Middle frontal gyrus (tissue), 1 donor: ENCODE measurements around the gene CDKL2.
"Not testable (repeated sequence)": the region's sequence is repeated elsewhere in the genome, so short reads cannot be mapped to it uniquely, and the experiment has no call there.

Experiments used
- DNase-seq: peaks from one replicate; pipeline ENCODE4 v3.0.0-alpha.2; 2015; ENCODE audit warnings: low spot score; ENCODE audit errors: extremely low spot score

The CDKL2 gene

DNA sequence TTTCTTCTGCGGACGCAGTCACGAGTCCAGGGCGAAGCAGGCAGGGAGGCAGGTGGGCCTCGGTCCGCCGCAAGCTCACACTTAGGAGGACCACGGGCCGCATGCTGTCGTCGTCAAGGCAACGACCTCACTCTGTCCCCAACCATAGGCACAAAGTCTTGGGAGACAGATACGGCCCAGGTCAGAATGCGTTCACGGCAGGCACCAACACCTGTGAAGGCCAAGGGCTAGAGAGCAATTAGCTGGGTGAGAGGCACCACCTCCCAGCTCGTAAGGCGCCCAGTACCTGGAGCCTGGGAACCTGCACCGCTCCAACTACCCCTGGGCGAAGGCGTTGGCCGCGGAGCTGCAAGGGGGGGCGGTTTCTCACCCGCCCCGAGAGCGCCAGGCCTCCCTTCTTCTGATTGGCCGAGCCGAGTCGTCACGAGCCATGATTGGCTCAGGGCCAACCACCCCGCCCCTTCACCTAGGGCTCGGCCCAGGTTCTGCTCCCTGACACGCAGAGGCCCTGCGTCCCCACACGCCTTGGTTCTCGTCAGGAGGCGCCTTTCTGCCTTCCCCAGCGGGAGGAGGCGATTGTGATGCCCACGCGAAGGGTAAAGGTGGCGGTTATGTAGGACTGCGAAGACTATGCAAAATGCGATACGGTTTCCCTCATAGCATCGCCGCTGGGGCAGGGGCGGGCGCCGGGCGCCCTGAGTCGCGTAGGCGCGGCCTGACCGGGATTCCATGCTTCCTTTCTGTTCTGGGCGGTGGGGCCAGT lies at the start of gene CDKL2:
Gene CDKL2 (minus strand): TSS at position 355 of the 763 bp plus-strand sequence. CDS start 4,540 bp downstream, outside the sequence.
- peak; percentile 61 for DNase-seq

DNA sequence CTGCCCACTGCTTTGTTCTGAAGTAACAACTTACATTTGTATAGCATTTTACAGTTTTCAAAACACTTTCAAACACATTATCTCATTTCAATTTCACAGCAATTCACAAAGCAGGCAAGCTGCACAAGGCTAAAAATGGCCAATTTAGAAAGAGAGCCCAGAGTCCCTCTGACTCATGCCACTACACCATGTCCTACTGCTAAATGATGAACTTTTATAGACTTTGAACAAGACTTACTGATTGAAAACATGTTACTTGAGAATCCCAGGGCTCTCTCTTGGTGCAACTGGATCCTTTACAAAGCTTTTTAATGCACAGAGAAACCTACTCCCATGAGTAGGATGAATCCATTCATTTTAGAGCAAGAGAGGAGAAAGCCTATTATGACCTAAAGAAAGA lies 48.6 kb upstream of the CDKL2 start:
- DNase-seq, result no peak

DNA sequence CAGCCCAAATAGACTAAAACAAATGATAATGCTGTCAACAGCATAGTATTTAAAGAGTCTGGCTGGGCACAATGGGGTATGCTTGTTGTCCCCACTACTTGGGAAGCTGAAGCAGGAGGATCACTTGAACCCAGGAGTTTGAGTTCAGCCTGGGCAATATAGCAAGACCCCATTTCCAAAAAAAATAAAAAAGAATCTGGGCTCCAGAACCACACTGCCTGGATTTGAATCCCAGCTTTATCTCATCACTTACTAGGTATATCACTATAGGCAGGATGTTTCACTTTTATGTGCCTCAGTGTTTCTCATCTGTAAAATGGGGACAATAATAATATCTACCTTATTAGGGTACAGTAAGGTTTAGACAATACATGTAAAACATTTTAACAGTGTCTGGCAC lies 48.1 kb upstream of the CDKL2 start:
- no peak for DNase-seq

GRCh38 chr4:75675004-75675531 lies 44.7 kb upstream of the CDKL2 start:
- DNase-seq, result no peak

GRCh38 chr4:75673959-75674328 lies 43.6 kb upstream of the CDKL2 start:
- no peak for DNase-seq

DNA sequence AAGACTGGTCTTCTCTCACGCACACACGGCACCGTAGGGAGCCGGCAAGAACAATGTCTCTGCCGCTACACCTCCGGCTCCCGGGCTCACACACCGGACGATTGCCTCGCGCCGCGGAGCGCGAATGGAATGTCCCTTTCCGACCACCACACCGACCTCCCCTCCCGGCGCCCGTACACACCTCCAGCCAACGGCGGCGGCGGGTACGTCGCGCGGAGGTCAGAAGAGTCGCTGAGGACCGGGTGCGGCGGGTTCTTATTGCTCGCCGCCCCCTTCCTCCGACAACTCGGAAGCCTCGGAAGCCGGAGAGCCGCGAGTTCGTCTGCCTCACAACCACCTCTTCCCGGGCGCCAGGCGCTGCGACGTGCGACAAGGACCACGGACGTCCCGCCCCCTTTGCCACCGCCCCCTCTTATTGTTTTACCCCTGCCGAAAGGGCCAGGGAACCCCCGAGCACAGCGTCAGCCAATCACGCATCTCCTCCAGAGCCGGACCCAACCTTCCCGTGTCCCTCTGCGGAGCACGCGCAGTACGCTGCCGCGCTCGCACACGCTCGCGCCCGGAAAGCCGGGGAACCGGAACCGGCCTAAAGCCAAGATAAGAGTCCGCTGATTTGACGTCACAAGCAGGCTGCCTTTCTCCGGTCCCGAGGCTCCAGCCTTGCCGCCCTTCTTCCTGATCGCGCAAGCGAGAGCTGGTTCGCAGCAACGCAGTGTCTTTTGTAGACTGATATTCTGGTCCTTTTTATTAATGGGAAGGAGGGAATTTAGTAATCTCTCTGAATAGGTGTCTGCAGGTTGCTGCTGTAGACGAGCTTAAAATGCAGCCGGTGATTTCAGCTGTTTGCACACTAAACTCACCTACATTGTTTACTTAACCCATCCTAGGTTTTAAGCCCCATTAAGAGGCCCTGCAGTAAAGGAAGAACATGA lies 43.0 kb upstream of the CDKL2 start, which contains the start of gene G3BP2:
Gene G3BP2 (minus strand): TSS at position 385 of the 932 bp plus-strand sequence. CDS start 11,386 bp downstream, outside the sequence.
- DNase-seq, result peak; percentile 95

DNA sequence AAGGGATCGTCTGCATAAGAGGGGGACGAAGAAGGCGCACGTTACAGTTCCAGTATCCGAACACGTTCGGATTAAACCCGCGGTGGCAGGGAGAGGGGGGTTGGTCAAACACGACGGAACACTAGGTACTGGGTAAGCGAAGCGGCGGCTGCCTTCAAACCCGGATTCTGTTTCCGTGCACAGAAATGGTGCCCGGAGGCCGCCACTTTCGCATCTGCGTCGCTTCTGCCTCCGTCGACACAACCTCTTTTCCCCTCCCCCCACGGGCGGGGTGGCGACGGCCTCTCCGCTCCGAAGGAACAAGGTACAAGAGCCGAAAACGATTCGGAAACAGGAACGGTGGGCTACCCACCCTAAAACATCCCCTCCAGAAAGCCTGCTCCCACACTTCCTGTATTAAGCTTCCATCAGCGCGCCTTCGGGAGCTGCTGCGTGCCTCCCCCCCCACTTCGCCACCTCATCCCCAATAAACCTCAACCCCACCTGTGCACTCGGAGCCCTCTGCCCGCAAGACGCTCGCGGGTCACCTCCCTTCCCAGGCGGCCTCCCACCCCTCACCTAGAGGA lies 42.2 kb upstream of the CDKL2 start:
- peak; percentile 23 for DNase-seq

GRCh38 chr4:75671802-75672421 lies 41.6 kb upstream of the CDKL2 start:
- no peak for DNase-seq

DNA sequence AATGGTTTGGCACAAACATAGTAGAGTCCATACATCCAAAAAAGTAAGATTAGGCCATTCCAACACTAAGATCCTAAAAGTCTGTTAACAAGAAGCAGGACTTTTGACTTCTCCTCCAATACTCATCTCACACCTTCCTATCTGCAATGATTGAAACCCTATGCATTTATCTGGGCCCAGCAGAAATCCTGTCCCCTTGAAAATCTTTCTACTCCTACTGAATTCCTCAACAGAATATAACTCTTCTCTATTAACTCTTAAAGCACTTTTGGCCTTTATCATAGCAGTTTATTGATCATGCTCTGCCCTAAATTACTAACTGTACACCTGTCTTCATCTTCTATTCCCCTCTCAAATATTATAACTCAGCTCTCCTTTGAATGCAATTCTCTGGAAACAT lies 38.3 kb upstream of the CDKL2 start:
- no peak for DNase-seq

DNA sequence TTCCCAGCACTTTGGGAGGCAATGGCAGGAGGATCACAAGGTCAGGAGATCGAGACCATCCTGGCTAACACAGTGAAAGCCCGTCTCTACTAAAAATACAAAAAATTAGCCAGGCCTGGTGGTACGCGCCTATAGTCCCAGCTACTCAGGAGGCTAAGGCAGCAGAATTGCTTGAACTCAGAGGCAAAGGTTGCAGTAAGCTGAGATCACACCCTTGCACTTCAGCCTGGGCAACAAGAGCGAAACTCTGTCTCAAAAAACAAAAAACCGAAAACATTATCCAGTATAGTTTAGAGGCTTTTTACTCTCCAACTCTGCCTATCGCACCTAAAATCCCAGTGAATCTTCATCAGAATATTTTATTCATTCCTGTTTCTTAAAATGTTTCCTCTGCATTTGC lies 37.3 kb upstream of the CDKL2 start:
- DNase-seq, result not testable (repeated sequence)

GRCh38 chr4:75666299-75666698 lies 36.0 kb upstream of the CDKL2 start:
- no peak for DNase-seq

- DNase-seq, result not testable (repeated sequence)
Measured at GRCh38 chr4:75664604-75665003, 34.3 kb upstream of the CDKL2 start.

- DNase-seq, result no peak
Measured at GRCh38 chr4:75662626-75663025, 32.3 kb upstream of the CDKL2 start.

DNA sequence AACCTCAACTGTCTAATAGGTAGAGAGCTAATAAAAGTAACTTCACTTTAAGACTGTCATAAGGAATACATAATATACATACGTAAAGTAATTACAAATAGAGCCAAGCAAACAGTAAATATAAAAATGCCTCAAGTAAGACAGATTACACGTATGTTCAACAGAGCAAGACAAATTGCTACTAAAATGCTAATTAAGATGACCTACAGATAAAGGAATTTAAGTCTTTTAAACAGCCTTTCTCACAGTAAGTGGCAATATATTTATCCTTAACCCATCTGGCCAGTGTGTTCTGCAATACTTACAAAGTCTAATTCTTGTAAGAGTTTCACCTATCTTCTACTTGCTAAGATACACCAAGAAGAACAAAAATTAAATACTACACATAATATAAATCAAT lies 30.2 kb upstream of the CDKL2 start:
- DNase-seq, result no peak

- DNase-seq, result no peak
Measured at GRCh38 chr4:75659512-75660031, 29.2 kb upstream of the CDKL2 start.

DNA sequence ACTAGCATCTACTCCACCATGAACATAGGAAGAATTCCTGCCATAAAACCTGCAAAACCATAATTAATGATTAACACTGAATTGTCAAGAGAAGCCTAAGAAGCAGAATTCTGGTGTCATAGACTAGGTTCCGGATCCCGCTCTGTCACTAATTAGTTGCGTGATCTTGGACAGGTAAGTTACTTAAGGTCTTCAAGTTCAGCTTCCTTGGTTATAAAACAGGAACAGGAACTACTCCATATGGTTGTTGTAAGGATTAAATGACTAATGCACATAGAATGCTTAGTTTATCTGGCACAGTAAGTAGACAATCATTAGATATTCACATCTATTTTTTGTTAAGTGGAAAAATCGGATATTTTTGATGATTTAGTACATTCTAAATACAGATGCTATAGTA lies 28.5 kb upstream of the CDKL2 start:
- DNase-seq, result no peak

DNA sequence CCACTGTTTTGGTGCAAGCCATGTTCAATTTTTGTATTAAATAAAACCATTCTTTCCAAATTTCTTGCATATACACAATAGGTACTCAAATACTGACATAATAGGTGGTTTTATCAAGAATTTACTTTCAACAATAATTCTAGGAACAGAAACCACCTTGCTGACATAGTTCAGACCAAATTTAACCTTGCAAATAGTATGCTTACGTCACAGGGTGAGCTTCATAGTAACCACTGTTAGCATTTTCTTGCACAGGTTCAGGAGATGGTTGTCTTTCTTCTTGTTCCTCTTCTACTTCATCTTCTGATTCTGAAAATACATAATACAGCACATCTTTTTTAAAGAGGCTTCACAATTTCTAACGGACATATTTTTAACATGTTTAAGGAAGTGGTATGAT lies 25.2 kb upstream of the CDKL2 start:
- no peak for DNase-seq

- no peak for DNase-seq
Measured at GRCh38 chr4:75654905-75655304, 24.6 kb upstream of the CDKL2 start.

DNA sequence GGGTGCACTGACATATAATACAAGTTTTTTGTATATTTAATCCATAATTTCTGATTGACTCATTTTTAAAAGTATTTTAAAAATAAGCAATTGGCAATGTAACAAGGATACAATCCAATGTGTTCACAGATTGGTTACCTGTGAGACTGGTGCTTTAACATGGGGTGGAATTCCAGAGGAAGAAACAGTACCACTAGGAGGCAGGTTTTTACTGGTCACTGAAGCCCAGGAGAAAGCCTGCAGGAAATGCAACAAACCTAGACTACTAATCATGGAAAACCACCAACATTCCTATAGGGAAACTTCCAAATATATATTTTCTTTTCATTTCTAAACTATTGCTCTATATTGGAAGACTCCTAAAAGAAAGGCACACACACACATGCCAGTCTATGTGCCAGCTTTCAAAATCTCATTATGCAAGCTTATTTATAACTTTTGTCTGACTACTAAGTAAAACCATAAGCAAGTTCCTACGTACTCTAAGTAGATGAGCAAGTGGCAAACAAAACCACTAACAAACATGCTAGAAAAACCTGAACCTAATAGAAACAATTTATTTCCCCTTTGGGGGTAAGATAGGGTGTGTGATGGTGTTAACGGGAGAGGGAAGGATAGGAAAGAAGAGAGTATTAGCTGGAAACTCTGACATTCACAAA lies 23.6 kb upstream of the CDKL2 start:
- no peak for DNase-seq

DNA sequence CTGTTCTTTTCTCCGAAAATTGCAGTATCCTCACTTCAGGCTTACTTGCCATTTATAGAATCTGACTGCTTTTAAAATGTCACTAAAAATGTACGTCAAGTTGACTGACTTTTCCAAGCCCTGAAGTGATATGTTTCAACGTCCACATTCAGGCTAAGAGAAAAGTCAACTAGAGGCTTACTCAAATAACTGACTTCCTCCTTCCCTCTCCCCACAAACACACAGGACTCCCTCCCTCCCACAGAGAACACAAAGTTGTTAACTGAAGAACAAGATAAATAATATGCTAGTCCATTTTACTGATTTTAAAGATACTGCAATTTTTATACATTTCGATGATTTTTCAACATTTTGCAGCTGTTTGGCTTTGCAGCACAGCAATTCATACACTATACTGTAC lies 13.8 kb upstream of the CDKL2 start:
- no peak for DNase-seq
